HUDEP-2 (cell line): Measurements from ENCODE around the gene ZNF747.
A peak's percentile ranks its signal among the peaks of the same experiment; 100 is the strongest.
"Not testable (repeated sequence)": the region's sequence is repeated elsewhere in the genome, so short reads cannot be mapped to it uniquely, and the experiment has no call there.

ENCODE experiments used
- DNase-seq, 76 experiments: peaks; one replicate each; lab custom pipeline; 2025; ENCODE audit not compliant: unreplicated experiment in 76 of 76; lab: John Stamatoyannopoulos, UW

ZNF747 gene

DNA sequence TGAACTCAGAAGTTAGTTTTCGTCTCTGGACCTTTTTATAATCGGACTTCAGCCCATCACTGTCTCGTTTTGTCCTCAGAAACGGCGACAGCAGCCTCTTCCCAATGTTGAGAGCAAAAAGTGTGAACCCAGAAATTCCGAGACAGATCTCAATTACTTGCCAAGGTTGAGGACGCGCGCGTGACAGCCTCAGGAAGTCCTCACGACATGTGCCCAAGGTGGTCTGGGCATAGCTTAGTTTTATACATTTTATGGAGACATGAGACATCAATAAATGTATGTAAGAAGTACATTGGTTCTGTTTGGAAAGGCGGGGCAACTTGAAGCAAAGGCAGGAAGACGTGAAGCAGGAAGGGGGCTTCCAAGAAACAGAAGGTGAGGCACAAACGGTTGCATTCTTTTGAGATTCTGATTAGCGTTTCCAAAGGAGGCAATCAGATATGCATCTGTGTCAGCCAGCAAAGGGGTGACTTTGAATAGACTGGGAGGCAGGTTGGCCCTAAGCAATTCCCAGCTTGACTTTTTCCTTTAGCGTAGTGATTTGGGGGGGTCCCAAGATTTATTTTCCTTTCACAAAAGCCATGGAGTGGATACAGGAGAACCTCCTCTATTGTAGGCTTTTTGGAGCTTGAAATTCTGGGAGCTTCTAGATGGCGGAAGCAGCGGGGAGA, 583 bp upstream of the ZNF747 start:
- peak in 5 of 76 experiments; percentile 46 to 90 (median 51) for DNase-seq

GRCh38 chr16:30533748-30534367, 800 bp downstream of the ZNF747 start:
- peak in 20 of 76 experiments; percentile 9 to 72 (median 24) for DNase-seq

GRCh38 chr16:30533146-30533522, 1.5 kb downstream of the ZNF747 start:
- DNase-seq: no peak

DNA sequence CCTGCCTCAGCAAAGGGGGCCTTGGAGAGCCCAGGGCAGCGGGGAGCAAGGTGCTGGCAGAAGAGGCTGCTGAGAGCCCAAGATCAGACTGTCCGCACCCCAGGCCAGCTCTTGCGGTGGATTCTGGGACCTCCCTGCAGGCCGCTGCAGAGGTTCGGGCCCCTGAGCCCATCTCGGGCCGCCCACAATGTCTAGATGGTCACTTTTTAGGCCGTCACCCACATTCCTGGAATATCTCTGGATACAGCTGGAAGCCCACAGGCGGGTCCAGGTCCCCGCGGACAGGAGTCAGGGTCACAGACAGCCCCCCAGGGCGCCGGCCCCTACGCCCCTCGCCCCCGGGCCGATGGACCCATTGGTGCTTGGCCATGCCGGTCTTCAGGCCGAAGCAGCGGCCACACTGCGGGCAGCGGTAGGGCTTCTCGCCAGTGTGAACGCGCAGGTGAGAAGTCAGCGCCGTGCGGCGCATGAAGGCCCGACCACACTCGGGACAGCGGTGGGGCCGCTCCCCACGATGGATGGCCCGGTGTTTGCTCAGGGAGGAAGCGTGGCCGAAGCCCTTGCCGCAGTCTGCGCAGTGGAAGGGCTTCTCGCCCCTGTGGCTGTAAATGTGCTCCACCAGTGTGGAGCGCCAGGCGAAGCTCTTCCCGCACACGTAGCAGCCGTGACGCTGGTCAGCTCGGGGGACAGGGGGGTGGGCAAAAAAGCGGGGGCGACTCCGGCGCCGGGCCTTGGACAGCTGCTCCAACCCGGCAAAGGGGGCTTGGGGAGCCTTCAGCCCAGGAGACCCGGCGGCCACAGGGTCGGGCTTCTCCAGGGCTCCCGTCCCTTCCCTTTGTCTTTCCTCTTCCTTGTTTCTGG, 2.1 kb downstream of the ZNF747 start:
- no peak for DNase-seq

DNA sequence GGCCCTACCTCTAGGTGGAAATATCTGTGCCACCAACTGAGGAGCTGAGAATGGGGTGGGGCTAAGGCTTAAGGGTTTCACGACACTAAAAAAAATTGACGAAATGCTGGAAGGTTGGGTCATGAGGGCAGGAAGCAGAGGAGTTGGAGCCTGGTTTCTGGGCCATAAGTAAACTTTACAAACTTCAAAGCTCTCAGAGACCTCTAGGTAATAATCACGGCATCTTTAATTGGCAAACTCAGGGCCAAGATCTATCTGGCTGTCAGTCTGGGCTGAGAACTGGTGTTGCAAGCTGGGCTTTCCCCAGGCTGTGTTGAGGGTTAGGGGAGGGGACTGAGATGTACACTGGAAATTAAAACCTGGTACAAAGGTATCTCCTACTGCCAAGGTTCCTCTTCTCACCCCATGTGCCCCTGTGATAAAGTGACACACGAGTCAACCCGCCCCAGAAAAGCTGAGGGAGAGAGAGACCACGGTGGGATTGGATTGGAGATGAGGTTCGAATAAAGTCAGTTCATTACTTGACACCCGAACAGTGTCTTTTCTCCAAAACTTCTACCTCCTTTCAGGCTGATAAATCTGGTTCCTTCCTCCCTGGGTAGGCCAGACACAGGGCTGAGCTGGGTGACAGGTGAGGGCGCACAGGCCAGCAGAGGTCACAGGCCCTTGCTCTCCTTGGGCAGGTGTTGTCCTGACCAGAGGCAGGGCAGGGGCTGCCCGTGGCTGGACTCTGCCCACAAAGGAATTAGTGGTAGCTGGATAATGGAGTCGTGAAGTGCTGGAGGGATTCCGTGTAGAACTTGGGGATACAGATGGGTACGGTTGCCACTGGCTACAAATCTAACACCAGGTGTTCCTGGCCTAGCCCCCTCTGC, 4.3 kb downstream of the ZNF747 start:
- no peak for DNase-seq

GRCh38 chr16:30528799-30529457, 5.7 kb downstream of the ZNF747 start:
- peak in 6 of 76 experiments; percentile 8 to 31 (median 12) for DNase-seq

GRCh38 chr16:30527635-30528178, 7.0 kb downstream of the ZNF747 start:
- DNase-seq: peak in 6 of 76 experiments; percentile 20 to 61 (median 33)

DNA sequence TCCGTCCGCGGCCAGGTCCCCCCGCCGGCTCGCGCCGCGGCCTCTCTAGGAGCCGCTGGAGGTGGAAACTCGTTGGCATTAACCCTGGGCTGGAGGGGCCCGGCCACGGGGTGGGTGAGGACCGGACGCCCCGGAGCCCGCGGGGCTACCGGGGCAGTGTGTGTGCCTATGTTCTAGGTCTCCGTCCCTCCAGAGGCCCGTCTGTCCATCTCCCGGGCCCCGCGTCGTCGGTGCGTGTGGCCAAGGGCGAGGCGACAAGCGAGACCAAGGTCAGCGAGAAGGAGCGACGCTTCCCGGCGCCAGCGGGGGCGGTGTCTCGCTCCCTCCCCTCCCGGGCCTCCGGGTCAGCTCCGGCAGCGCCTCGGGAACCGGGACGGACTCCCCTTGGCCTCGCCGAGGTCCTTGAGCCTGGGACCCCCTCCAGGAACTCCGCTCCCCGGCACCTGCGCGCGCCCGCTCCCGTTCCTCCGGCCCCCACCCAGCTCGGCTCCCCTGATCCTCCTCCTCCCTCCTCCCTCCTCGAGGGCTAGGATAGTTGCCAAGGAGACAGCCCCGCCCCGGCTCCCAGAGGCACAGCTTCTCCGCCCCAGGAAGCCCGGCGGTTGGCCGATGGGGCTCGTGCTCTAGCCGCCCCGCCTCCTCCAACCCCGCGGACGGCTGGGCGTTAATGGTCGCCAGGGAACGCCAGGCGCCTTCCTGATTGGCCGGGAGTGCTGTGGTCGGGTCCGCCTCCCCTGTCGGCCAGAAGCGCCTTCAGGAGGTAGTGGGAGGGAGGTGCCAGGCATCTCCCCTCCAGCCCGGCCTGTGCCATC, 7.6 kb downstream of the ZNF747 start:
- DNase-seq: peak; percentile 52 to 99 (median 98)

GRCh38 chr16:30526137-30526822, 8.4 kb downstream of the ZNF747 start, which contains the start of gene ZNF768:
ZNF768 (minus strand) TSS chr16:30526566; CDS start chr16:30526413, 153 bp downstream.
- DNase-seq: peak in 13 of 76 experiments; percentile 20 to 67 (median 55)

DNA sequence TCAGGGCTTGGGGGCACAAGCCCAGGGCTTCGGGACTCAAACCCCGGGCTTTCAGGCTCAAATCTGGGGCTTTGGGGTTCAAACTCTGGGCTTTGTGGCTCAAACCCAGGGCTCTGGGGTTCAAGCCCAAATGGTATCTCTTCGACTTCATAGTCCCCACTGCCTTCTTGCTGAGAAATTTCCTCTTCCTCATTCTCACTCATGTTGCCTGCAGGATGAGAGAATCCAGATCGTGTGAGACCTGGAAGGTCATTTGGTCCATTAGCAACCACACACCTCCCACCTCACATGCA, 8.9 kb downstream of the ZNF747 start:
- DNase-seq: no peak

DNA sequence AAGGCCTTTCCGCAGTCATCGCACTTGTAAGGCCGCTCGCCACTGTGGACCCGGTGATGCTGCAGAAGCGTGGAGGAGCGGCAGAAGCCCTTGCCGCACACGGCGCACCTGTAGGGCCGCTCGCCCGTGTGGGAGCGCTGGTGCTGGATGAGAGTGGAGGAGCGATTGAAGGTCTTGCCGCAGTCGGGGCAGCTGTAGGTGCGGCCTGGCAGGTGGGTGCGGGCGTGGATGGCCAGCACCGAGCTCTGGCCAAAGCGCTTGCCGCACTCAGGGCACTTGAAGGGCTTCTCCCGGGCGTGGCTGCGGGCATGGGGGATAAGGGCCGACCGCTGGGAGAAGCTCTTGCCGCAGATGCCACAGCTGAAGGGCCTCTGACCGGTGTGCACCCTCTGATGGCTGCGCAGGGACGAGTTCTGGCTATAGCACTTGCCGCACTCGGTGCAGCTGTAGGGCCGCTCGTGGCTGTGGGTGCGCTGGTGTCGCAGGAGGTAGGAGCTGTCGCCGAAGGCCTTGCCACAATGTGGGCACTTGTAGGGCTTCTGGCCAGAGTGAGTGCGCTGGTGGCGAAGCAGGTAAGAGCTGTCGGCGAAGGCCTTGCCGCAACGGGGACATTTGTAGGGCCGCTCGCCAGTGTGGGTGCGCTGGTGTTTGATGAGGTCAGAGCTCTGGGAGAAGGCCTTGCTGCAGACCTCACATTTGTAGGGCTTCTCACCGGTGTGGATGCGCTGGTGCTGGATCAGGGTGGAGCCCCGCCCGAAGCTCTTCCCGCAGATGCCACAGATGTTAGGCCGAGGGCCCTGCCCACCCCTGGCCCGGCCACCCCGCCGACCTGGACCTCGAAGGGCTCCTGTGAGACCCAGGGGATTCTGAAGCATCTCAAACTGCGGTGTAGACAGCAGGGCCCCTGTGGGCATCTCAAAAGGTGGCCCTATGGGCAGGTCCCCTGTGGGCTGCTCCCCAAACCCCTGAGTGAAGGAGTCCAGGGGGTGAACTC, 9.8 kb downstream of the ZNF747 start:
- DNase-seq: no peak

DNA sequence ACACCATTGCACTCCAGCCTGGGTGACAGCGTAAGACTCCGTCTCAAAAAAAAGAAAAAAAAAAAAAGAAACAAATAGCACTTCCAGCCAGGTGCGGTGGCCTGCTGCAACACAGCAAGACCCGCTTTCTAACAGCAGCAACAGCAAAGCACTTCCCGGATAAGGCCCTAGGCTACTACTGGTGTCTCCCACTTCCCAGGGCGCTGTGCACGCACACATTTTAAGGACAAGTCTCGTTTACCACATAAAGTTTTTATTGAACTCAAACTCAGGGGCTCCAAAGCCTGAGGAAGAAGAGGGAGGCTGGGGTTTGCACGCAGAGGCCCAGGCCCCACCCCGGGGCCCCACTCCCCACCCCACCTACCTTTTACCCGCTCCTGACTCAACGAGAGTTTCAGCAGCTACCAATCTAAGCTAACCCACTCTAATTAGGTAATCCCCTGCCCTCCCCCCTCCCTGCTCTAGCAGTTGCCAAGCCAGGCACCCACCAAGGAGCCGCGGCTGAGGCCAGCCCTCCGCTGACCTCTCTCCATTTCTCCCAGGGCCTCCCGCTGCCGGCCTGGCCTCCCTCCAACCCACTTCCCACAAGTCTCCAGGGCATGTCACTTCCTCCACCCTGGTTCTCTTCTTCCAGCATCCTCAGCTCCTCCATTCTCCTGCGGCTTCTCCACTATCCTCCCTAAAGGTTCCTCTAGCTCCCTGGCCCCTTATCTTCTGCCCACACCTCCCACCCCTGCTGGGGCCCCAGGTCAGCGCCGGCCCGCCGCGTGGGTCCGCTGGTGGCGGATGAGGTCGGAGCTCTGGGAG, 10.7 kb downstream of the ZNF747 start:
- no peak for DNase-seq

DNA sequence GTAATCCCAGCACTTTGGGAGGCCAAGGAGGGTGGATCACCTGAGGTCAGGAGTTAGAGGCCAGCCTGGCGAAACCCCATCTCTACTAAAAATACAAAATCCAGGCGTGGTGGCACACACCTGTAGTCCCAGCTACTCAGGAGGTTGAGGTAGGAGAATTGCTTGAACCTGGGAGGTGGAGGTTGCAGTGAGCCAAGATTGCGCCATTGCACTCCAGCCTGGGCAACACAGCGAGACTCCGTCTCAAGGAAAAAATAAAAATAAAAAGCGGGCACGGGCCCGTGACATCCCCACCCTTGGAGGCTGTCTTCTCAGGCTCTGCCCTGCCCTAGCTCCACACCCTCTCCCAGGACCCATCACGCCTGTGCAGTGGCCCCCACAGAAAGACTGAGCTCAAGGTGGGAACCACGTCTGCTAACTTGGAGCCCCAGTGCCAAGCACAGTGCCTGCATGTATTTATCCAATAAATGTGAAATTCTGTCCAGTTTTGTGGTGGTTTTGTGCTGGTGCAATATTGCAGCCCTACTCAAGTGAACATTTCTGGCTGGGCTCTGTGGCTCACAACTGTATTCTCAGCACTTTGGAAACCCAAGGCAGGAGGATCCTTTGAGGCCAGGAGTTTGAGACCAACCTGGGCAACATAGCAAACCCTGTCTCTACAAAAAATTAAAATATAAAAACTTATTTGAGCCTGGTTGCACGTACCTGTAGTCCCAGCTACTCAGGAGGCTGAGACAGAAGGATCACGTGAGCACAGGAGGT, 11.8 kb downstream of the ZNF747 start:
- DNase-seq: not testable (repeated sequence)

- peak in 11 of 76 experiments; percentile 7 to 33 (median 15) for DNase-seq
These were observed 12.6 kb downstream of the ZNF747 start for GRCh38 chr16:30521873-30522641.

- DNase-seq: no peak
These were observed 13.2 kb downstream of the ZNF747 start for GRCh38 chr16:30521476-30521872.
